ENCODE data around the gene PLXNA4. TPM values are rescaled to one million over a fixed set of nuclear protein-coding genes. Genes with fewer than 3 reads are reported as not detected.

The PLXNA4 gene
- polyA plus RNA-seq, 1 donor: 15.6 TPM

DNA sequence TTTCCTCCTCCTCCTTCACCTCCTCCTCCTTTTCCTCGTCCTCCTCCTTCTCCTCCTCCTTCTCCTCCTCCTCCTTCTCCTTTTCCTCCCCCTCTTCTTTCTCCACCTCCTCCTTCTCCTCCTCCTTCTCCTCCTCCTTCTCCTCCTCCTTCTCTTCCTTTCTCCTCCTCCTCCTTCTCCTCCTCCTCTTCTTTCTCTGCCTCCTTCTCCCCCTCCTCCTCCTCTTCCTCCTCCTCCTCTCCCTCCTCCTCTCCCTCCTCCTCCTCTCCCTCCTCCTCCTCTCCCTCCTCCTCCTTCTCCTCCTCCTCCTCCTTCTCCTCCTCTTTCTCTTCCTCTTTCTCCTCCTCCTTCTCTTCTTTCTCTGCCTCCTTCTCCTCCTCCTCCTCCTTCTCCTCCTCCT is 13.6 kb downstream of the PLXNA4 start:
- no peak for DNase-seq

DNA sequence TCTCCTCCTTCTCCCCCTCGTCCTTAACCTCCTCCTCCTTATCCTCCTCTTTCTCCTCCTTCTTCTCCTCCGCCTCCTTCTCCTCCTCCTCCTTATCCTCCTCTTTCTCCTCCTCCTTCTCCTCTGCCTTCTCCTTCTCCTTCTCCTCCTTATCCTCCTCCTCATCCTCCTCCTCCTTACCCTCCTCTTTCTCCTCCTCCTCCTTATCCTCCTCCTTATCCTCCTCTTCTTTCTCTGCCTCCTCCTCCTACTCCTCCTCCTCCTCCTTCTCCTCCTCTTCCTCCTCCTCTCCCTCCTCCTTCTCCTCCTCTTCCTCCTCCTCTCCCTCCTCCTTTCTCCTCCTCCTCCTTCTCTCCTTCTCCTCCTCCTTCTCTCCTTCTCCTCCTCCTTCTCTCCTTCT is 14.5 kb downstream of the PLXNA4 start:
- no peak for DNase-seq

DNA sequence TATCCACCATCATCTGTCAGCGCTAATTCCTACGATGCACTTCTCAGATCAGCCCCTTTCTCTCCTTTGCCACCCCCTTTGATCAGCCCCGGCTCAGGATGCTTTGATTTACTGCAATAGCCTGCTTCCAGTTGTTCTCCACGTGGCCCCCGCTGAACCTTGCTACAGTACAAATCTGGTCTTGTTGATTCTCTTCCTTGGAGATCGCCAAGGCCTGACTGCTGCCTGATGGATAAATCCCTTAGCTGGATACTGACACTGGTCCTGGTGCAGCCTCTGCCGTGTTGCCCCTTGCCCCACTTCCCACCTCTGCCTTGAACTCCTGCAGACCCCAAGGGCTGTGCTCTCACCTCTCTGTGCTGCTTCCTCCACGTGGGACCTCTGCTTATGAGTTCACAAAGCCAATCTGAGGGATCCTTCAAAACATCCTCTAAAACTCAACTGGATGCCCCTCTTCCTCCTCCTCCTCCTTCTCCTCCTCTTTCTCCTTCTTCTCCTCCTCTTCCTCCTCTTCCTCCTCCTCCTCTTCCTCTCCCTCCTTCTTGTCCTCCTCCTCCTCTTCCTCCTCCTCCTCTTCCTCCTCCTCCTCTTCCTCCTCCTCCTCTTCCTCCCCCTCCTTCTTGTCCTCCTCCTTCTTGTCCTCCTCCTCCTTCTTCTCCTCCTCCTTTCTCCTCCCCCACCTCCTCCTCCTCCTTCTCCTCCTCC is 15.3 kb downstream of the PLXNA4 start:
- no peak for DNase-seq

DNA sequence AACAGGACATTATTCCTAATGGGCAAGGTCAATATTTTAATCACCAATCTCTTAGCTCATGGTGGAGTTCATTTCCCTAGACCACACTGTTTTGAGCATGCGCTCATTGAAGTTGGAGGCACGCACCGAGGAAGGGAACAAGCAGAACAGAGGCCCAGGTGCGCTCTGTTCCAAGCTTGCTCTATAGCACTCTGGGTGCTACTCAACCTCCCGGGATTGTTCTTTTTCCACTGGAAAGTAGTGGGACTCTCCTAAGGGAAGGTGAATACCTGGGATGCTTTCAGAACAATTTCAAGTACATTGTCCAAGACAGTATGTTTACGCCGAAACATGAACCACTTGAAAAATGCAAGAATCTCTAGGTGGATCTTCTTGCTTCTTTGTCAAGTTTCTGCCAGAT is 16.2 kb downstream of the PLXNA4 start:
- no peak for DNase-seq

DNA sequence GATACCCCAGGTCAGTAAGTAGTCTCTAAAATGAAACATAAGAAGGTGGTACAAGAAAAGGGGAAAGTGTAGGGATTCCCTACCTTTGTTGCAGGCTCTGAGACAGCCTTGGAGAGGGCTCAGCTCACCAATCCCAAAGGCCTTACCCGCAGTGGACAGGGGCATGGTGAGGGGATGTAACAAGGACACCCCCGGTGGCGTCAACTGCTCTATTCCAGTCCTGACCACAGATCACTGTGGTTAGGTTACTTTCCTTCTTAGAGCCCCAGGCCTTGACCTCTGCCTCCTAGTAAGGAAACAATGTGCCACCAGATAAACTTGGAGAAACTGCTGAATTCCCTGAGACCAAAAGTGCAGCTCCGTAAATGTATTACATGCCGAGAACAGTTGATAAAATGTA is 17.5 kb downstream of the PLXNA4 start:
- no peak for DNase-seq

DNA sequence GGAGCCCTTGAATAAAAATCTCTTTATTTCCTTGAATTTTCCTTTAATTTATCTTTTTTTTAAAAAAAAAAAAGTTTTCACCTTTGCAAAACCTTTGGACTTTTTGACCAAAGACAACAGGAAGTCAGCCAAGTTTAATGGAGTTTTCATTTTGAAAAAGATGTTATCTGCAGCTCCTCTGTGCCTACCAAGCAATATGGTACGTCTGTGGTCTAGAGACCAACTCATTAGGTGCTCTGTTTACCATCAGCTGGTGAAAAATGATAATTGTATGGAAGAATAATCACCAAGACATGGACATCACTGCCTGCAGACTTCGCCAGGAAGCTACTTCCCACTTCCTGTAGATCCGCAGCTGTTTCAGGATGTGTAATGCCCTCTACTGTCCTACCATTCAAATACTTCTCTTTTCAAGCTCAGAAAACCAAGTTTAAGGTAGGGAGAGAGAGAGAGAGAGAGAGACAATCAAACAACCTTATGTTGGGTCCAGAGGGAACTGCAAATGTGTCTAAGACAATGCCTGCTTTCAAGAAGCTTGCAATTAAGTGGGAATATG is 18.7 kb downstream of the PLXNA4 start:
- DNase-seq: no peak

DNA sequence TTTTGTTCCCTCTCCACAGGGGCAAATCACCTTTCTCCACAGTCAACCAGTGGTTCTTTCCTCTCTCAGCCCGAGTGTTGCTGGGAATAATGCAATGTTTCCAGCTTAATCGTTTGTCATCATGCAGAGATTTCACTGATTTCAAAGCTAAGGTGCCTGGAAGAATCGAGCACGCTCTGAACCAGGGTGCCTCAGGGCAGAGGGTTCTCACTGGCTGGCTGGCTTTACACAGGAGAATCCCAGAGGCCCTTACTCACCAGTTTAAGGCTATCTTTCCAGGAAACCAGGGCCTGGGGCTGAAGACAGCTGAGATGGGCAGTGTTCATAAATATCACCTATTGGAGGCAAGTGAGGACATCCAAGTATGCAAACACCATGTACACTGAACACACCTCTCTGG is 21.8 kb downstream of the PLXNA4 start:
- DNase-seq: no peak

DNA sequence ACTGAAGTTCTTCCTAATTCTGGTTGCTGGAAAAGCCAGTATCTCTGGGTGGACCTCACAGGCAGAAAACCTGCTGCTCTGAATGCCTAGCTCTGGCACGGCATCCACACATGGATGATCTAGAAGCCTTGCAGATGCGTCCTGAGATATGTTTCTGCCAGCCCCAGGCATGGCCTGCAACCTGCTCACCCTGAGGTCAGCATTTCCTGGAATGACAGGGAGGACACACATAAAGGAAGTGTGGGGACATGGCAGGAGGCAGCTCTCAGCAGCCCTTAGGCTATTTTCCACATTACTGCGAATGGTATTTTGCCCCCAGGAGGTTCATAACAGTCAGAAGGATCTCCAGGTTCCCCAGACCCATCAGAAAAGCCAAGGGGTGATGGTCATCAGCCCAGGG is 23.2 kb downstream of the PLXNA4 start:
- DNase-seq: no peak

DNA sequence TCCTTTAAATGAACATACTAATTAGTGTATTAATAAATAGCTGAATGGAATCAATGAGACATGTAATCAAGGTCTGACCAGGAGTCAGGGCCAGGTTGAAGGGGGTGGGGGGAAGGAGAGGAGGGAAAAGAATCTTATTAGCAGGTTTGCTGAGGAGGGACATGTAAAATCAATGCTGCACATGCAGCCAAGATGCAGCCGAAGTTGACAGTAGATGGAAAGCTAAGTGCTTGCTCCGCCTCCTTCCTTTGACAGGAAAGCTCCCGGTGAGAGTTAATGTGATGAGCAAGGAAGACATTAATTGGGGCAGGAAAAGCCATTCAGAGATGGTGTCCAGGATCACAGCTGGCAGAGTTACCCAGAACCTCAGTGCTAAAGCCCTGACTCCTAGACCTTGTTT is 24.4 kb downstream of the PLXNA4 start:
- no peak for DNase-seq

DNA sequence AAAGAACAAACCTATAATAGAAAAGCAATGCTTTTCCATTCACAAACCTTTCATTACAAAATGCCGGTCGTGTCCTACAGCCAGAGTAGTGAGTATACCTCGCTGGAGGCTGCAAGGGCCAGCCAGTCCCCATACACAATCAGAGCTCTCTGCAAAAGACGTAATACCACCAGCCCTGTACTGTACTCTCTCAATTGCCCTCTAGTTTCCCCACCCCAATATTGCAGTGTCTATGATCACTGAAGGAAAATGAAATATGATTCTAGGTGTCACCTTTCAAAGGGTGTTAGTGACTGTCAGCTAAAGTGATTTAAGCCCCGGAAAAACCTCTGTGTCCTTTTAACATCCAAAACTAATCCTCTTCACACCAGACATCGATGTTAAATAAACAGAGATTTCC is 24.8 kb downstream of the PLXNA4 start:
- DNase-seq: no peak

DNA sequence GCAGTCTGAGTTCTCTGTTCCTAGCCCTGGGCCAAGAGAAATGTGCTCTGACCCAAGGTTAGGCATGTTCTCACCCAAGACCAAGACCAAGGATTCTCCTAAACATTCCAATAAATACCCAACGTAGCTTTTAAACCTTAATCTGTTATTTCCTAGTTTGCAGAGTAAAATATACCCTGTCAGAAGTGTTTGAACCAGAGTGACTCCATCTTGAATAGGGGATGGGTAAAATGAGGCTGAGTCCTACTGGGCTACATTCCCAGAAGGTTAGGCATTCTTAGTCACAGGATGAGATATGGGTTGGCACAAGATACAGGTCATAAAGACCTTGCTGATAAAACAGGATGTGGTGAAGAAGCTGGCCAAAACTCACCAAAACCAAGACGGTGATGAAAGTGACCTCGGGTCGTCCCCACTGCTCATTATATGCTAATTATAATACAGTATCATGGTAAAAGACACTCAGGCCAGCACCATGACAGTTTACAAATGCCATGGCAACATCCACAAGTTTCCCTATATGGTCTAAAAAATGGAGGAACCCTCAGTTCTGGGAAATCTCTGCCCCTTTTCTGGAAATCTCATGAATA is 27.7 kb downstream of the PLXNA4 start:
- no peak for DNase-seq

DNA sequence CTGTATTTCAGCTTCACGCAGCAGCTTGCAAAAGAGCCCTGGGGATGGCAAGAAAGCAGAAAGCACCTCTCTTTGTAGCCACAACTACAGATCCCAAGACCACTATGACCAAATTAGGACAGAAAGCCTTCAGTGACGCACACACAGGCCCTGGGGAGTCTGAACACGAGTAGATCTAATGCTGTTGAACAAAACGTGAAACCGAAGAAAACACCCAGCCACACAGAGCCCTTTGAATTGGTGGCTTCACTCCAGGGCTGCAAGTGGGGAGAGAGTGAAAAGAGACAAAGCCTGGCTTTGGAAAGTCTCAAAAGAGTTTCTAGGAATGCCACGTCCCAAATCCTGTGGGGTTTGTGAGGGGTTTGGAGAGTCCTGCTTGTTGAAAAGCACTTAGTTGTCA is 28.4 kb downstream of the PLXNA4 start:
- no peak for DNase-seq

DNA sequence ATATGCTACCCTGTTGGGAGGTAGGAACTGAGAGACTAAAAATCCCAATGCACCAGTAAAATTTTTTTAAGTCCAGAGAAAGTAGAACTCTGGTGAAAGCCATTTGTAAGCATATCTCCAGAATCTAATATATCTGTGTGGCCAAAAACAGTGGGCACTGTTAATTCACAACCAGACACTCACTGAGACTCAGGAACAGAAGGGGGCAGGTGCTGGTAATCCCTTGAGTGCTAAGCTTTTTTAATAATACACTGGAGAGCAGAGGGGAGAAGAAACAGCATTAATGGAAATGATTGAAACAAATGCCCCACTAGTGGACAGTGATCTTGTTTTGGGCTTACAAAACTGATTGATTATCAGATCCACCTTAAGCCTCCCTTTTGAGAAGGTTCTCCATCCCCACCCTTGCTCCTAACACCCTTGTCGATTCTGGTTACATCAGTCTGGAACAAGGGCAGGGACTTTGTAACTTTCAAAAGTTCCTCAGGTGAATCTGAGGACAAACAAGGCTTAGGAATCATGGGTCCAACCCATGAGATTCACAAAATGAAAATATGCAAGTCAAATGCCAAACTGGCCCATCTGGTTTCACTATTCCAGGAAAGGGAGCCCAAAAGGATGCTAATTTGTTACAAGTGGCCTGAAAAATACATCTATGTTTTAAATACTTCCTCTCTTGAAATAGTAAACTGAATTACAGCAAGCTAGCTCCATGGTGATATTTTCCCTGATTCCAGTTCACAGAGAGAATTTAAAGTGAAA is 29.7 kb downstream of the PLXNA4 start:
- DNase-seq: no peak

DNA sequence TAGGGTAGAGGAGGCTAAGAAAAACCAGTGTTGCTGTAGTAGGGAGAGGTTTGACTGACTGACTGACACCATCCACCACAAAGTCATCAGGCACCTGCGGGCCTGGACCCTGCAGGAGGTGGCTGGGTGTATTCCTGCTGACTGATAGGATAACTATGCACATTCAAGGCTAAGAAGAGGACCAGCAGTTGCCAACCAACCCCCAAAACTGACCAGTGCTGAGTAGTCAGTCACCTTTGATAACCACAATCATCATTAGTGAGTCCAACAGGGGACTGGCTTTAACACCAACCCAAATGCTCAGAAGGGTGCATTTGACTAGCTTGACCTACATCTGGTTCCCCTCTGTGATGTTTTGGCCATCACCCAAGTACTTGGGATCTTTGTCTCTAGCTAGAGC is 30.5 kb downstream of the PLXNA4 start:
- no peak for DNase-seq

DNA sequence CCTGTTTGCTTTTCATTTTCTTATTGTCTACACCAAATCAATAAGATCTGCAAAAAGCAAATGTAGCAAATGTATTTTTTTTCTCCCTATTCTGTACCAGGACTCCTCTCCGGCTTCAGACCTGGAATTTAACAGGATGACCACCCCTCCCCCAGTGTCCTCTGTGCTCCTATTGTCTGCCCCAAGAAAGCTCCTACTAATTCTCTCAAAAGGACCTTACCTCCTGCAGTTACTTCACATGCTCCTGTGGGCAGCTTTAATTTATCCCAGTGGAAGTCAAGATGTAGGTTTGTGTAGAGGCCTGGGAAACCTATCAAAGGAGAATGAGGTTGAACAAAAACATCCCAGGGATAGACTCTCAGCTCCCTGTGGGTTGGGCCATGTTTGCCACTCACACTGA is 31.3 kb downstream of the PLXNA4 start:
- DNase-seq: no peak

DNA sequence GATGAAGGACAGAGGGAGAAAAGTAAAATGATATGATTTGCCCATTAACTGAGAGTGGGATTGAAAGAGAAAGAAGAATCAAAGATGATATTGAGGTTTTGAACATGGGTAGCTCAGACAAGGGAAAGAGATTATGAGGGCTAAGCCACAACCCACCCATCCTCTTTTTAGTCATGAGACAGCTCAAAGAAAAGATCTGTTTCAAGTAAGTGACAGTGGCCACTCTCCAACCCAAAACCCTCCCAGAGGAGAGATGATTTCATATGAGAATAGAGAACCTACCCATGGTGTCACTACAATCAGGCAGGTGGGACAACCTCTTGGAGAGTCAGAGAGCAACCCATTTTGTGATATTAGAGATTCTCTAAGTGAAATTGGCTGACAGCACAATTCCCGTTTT is 32.2 kb downstream of the PLXNA4 start:
- DNase-seq: no peak

DNA sequence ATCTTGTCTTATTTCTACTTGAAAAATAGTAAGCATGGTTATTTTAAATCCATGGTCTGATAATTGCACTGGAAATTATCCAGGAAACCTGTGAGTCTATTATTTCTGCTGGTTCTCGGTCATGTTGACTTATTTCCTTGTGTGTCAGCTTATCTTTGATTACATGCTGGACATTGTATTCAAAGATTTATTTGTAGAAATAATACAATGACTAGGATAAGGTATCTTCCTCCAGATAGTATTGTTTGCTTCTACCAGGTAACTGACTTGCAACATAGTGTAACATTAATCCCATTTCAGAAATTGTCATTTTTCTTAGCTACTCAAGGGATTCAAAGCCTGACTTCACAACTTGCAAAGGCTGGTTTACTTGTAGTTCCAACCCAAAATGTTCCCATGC is 33.4 kb downstream of the PLXNA4 start:
- DNase-seq: no peak

DNA sequence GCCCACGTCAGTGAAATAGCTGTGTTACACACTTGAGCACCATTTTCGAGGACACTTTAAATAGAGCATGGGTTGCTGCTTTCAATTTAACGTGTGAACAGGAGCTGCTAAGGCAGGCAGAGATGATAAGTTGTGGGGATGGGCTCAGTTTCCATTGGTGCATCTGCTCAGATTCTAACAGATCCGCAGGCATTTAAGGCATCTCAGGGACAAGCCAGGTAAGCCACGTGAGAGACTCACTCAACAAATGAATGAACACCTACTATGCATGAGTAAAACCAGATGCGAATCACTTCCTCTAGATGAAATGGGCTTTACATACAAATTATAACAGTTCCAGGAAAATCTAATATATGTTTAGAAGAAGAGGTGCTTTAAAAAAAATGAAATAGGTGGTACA is 34.6 kb downstream of the PLXNA4 start:
- no peak for DNase-seq

DNA sequence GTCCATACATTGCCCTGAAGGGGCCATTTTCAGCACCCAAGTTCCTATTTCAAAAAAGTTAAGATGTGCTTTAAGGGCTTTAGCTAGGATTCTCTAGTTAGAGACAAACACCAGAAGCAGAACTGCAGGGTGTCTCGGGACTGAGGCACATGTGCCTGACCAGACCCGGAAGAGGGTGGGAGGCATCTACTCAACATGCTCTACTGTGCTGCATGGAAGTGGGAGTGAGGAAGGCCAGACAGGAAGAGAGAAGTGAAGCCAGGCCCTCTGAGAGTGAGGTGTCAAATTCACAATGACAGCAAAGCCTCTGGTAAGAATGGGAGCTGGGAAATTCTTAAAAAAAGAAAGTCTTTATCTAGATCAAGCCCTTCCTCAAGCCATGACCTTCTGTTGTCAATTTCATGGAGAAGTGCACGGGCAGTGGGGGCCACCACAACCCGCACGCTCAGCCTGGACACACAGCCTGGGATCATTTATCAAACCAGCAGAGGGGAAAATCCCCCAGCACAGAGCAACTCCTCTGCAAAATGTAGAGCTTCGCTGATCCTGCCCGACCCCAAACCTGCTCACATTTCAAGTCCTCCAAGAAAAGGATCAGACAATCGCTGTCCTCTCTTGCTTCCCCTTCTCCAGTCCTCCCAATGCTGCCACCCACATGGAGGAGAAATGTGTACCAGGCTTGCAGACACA is 38.7 kb downstream of the PLXNA4 start:
- DNase-seq: peak; percentile 41

DNA sequence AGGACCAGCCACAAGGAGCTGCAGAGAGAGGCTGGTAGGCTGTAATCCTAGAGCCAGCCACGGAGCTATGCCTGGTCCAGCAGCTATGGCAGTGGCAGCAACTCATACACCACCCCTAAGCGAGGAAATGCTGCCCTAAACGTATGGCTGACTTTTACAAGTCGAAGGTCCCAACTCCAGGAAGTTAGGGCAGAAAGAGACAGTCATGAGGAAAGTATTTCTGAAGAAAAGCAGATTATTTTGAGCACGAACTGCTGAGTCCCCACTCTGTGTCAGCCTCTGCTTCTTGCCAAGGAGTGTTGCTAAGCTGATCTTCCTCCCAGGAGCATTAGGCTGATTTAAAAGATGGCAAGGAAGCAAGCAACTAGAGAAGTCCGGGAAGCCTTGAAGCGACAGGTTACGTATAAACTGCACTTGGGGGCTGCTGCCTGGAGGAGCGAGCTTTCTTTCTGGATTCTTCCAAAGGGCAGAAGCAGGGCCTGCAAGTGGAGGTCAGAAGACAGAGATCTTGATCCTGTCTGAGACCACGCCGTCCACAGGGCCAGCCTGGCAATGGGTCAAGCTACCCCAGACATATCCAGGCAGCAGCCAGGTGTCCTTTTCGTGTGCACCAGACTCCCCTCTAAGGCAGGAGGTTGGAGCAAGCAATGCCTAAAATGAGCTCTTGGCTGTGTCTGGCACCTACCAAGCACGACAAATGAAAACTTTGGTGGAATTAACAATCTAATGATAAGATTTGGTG is 39.4 kb downstream of the PLXNA4 start:
- no peak for DNase-seq

DNA sequence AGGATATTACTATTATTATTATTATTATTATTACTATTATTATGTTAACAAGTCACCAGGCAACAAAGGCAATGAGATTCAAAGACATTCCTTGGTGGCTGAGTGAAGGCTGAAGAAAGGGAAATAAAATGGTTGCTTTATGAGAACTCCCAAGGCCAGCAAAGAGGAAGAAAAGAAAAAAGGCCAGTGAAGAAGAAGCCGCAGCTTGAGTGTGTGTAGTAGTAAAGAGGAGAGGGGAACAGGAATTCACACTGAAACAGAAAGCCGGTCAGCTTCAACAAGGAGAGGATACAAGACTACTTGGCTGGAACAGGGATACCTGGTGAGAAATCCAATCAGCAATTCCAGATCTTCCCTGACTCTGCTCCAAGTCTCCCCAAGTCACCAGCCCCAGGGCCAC is 42.4 kb downstream of the PLXNA4 start:
- no peak for DNase-seq

DNA sequence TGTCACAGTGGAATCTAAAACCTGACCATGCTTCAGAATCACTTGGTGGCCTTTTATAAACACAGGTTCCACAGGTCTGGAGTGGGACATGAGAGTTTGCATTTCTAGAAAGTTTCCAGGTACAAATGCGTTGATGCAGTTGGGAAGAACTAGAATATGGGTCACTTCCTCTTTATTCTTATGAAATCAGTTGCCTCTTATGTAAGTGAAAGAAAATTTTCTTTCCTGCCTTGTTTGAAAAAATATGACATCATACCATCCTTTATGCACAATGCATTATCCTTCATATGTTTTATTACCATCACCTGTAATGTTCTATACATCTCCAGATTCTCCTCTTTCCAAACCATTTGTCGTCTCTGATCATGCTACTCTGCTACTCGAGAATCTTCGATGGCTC is 44.0 kb downstream of the PLXNA4 start:
- no peak for DNase-seq

Data from left kidney (tissue), 2 donors.